HG02571 (cell line): ENCODE measurements around the gene RHOF.

Experiments used
- ATAC-seq: cut with Tn5 transposase; IDR thresholded peaks from one replicate; pipeline ENCODE4 v1.9.1; 2021; ENCODE audit warnings: mild to moderate bottlenecking, moderate library complexity; ENCODE audit not compliant: unreplicated experiment

The RHOF gene, protein sequence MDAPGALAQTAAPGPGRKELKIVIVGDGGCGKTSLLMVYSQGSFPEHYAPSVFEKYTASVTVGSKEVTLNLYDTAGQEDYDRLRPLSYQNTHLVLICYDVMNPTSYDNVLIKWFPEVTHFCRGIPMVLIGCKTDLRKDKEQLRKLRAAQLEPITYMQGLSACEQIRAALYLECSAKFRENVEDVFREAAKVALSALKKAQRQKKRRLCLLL

DNA sequence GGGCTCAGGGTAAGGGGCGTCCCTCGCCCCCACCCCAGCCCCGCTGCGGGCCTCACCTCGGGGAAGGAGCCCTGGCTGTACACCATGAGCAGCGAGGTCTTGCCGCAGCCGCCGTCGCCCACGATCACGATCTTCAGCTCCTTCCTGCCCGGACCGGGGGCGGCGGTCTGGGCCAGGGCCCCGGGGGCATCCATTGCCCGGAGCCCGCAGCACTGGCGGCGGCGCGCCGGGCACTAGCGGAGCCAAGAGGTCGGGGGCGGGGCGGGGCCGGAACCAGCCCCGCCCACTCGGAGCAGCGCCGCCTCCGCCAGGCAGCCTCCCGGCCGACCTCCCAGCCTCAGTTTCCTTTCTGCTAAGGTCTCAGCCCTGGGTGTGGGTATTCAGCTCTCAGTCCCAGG, at the start of gene RHOF:
TSS of gene RHOF (minus strand) at position 249 of the 398 bp plus-strand sequence. CDS start at position 194, 55 bp downstream.
- peak; percentile 16 for ATAC-seq

DNA sequence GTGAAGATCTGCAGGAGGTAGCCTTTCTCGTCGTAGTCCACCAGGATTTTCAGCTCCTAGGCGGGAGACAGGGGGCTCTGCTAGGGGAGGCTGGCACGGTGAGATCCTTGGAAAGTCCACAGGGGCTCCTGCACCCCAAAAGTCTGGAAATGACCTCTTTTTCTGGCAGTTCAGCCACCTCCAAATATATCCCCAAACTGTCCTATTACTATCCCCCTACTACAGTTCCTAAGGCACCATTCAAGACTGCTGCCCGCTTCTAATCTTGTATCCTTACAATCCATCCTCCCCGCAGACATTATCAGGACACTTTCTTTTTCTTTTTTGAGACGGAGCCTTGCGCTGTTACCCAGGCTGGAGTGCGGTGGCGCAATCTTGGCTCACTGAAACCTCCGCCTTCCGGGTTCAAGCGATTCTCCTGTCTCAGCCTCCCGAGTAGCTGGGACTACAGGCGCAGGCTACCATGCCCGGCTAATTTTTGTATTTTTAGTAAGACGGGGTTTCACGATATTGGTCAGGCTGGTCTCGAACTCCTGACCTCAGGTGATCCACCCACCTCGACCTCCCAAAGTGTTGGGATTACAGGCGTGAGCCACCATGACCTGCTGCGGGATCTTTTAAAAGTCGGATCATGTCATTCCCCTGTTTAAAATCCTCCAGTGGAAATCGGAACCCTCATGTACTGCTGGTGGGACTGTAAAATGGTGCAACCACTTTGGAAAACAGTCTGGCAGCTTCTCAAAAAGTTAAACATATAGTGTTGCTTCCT, 46.7 kb upstream of the RHOF start:
- ATAC-seq, result no peak

DNA sequence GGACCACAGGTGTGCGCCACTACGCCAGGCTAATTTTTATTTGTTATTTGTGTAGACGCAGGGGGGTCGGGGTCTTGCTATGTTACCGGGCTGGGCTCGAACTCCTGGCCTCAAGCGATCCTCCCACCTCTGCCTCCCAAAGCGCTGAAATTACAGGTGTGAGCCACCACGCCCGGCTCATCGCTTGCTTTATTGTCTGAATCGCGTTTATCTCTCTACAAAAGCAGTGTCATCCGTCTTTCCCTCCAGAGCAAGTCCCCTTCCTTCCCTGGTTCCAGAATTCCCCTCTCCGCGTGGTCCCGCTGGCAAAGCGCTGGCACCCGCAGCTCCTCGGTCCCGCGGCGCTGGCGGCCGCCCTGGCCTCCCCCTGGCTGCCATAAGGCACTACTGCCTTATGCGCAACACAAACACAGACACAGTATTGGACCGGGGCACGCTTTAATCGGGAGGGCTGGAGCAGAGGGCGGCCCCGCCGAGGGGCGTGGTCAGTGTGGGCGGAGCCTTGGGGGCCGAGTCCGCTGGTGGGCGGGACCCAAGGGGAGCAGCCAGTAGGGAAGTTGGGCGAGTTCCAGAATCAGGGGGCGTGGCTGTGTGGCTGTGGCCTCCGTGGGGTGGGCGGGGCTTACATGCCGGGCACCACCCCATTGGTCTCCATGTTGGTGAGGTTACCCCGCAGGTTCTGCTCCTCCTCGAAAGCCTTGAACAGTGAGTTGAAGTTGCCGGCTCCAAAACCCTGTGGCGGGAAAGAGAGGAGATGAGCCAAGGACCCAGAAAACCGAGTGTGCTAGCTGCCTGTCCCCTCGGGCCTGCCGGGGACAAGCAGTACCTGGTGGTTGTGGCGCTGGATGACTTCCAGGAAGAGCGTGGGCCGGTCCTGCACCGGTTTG, 45.9 kb upstream of the RHOF start:
- peak; percentile 87 for ATAC-seq

DNA sequence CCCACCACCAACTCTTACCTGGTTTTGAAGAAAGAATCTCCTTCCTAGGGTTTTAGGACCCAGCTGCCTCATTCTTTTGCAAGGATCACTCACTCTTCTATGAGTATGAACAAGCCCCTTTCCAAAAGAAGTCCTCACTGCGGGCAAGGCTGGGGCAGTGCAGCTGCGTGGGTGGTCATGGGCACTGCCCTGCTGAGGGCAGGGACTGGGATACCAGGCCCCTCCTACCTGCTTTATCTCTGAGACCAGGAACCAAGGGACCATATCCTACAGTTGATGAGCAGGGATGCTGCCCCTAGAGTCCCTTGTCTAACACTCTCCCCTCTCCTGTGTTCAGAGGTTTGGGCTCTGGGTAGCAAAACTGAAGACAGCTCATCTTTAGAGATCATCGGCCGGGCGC, 44.6 kb upstream of the RHOF start:
- ATAC-seq, result no peak

DNA sequence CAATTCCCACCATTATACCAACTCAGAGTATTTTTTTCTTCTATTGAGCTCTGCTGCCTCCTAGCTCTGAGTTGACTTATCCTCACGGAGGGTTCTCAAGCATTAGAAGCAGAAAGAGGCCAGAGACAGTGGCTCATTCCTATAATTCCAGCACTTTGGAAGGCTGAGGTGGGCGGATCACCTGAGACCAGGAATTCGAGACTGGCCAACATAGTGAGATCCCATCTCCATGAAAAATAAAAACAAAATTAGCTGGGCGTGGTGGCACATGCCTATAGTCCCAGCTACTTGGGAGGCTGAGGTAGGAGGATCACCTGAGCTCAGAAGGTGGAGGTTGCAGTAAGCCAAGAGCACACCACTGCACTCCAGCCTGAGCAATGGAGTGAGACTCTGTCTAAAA, 44.2 kb upstream of the RHOF start:
- no peak for ATAC-seq

DNA sequence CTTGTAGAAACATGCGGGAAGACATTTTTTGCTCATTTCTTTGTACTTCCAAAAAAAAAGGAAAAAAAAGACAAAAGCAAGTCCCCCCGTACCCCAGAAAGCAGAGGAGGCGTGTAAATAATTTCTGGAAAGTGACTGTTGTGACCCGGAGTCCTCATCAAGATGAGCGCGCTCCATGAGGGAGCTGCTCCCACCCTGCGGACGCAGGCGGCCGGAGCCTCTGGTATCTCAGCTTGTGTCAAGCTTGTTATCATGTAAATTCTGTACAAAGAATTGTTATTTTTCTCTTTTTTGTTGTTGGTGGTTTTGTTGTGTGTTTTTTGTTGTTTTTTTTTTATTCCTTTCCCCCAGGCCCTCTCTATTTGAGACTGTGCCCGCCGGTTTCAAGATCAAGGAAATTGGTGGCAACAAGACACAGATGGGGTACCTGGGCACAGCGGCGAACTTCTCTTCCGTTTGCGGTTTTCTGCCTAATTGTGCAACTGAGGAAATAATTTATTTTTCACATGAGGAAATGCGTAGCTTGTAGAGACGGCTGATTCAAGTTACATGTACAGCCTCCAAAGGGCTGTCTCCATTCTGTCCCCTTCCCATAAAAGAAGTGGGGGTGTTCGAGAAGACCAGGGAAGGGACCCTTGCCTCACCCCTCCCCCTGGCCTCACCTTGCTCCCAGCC, 38.2 kb upstream of the RHOF start:
- ATAC-seq, result no peak

DNA sequence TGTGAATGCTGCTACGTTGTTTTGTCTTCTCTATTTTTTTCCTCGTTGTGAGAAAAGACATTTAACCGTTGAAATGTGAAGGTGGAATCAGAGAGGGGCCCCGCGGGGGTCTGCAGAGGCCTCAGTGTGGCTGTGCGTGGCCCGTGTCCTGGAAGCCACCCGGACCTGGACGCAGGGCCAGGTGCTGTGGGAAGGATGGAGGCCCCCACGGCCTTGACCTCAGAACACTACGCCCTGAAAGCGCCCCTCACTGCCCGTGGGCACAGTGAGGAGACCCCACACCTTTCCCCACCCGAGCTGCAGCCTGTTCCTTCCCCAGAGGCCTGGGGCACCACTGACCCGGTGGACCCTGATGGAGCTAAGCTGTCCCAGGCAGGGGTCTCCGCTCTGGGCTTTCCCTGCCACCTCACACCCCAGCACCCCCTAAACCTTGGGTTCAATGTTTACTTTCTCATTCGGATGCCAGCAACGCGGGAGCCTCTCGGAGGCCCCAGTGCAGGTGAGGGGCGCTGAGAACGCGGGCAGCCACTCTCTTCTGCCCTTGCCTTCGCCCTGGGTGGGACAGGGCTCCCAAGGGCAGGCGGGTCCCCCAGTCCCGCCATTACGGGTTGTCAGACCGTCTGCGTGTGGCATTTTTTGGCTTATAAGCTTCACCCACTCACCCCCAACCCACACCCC, 37.2 kb upstream of the RHOF start:
- ATAC-seq, result no peak

DNA sequence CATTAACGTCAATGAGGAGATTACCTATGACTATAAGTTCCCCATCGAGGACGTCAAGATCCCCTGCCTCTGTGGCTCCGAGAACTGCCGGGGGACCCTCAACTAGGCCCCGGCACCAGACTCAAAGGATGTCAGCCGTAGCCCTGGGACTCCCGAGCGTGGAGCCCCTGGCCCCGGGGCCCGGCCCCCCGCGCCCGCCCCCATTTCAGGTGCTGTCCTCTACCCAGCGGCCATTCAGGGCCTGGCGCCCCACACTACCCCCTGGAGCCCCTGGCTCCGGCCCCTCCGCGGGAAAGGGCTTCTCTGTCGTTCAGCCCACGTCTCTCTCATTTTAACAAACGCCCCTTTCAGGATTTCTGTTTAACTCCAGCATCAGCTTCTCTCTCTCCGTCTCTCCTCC, 36.6 kb upstream of the RHOF start:
- no peak for ATAC-seq

DNA sequence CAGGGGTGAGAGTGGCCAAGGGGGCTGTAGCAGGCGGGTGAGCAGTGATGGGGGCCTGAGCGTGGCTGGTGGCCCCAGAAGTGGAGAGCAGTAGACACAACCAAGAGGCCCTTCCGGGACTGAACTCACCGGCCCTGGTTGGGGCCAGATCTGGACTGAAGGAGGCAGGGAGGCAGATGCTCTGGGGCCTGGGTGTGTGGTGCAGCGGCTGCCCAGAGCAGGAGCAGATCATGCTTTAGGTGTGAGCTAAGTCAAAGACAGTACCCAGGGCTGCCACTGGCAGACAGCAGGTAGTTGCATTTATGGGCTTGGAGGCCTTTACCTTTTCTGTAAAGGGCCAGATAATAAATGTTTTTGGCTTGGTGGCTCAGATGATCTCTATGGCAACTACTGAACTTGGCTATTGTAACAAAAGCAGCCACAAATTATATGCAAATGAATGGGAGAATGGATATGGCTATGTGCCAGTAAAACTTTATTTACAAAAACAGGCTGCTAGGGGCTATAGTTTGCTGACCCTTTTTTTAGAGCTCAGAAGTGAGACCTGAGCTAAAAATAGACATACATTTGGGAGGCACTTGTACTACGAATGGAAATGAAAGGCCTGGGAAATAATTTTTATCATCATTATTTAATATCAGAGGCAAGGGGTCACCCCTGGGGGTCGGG, 35.9 kb upstream of the RHOF start:
- ATAC-seq, result no peak

DNA sequence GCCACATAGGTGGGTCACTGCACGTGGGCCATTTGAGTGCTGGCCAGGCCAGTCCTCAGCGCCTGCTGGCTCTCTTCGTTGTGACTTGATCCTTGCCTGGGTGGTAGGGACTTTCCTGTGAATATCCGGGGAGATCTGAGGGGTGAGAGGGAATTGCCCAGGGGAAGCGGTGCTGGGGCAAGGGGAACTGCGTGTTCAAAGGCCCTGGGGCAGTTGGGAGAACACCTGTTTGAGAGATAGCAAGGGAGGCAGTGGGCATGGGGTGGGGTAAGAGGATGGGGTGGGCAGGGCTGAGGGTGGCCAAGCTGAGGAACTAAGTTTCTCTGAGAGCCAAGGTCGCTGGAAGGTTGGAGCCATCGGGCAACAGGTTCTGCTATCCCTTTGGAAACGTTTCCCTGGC, 35.3 kb upstream of the RHOF start:
- no peak for ATAC-seq

DNA sequence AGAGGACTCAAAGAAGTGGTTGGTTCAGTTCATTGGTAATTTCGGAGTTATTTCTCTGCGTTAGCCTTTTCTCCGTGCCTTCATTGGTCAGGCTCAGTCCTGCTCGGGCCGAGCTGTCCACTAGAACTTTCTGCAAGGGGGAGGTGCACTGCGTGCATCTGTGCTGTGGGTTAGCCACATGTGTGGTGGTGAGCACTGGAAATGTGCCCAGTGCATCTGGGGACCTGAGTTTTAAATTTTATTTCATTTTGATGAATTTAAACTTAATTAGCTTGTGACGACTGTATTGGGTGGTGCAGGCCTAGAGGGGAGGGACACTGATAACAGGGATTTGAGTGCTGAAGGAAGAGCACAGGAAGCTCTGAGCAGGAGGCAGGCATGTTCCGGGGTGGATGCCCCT, 34.8 kb upstream of the RHOF start:
- ATAC-seq, result no peak

DNA sequence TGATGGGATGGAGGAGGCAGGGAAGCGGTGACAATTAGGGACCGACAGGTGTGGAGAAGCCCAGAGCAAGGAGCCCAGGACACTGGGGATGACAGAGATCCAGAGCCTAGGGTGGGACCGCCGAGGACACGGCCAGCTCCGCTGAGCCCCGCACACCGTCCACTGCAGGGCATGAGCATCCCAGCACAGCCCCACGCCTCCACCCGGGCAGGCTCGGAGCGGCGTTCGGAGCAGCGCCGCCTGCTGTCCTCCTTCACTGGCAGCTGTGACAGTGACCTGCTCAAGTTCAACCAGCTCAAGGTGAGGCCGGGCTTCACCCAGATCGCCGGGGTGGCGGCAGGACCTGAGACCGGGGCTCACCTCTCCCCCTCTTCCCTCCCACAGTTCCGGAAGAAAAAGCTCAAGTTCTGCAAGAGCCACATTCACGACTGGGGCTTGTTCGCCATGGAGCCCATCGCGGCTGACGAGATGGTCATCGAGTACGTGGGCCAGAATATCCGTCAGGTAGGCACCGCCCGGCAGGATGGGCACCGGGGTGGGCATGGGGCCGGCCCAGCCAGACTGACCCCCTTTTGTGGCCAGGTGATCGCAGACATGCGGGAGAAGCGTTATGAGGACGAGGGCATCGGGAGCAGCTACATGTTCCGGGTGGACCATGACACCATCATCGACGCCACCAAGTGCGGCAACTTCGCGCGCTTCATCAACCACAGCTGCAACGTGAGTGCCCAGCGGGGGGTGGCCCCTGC, 34.0 kb upstream of the RHOF start:
- ATAC-seq, result no peak

DNA sequence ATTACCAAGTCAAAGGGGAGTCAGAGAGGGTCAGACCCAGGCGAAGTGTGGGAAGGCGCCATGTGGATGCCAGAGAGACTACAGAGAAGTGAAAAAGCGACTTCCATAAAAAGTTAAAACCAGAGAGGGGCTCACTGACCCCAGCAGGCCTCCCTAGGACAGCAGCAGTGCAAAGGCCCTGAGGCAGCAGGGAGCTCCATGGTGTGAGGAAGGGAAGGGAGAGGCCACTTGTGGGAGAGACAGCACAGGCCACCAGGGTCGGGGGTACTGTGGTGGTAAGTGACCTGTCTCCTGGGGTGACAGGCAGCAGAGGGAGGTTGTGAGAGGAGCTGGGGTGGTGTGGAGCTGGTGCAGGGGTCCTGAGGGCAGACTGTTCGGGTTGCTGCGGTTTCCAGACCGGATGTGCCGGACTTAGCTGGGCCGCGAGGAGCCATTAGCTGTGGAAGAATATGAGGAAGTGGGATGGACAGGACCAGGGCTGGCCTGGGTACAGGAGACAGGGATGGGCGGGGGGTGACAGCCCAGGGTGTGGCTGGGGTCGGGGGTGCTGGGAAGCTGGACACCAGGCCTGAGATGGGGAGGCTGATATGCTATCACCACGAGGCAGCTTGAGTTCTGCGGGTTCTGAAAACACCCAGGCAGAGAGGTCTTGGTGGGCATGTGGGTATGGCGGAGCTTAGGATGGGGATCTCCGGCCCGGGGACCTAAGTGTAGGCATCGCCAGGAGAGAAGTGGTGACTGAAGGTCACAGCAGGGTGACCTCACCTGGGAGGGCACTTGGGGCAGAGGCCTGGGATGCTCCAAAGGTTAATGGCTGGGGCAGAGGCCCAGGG, 33.0 kb upstream of the RHOF start:
- ATAC-seq, result no peak

DNA sequence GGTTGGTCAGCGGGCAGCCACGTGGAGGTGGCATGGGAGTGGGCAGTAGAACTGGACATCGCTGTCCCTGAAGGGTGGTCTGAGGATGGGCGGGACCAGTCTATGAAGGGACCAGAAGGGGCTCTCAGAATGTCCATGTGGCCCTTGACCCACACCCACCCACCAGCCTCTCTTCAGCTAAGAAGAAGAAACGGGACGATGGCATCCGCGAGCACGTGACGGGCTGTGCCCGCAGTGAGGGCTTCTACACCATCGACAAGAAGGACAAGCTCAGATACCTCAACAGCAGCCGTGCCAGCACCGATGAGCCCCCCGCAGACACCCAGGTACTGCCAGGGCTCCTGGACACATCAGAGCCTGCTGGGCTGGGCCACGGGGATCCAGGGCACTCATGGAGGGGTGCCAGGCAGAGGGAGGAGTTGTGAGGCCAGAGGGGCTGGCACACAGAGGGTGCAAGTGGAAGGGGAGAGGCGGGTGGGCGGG, 31.6 kb upstream of the RHOF start:
- no peak for ATAC-seq

DNA sequence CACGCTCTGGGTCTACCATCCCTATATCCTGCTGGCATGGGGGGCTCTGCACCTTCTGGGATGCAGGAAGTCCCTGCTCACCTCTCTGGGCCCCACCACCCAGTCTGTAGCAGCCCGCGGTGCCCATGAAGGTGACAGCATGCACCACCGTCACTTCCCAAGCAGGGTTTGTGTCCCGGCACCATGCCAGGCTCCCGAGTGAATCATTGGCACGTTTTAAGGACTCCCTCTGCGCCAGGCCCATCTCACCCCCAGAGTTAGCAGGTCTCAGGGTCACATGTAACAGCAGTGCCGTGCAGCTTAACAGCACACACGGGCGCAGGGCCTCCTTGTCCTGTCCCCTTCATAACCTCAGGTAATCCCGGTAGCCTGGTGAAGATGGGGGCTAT, 30.2 kb upstream of the RHOF start:
- no peak for ATAC-seq

DNA sequence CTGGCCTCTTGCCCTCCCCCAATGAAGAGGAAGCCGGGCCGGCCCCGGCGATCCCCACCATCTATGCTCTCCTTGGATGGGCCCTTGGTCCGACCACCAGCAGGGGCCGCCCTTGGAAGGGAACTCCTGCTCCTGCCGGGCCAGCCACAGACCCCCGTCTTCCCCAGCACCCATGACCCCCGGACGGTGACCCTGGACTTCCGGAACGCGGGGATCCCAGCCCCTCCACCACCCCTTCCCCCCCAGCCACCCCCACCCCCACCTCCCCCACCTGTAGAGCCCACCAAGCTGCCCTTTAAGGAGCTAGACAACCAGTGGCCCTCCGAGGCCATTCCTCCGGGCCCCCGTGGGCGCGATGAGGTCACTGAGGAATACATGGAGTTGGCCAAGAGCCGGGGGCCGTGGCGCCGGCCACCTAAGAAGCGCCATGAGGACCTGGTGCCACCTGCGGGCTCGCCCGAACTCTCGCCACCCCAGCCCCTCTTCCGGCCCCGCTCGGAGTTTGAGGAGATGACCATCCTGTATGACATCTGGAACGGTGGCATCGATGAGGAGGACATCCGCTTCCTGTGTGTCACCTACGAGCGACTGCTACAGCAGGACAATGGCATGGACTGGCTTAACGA, 29.7 kb upstream of the RHOF start:
- ATAC-seq, result no peak

DNA sequence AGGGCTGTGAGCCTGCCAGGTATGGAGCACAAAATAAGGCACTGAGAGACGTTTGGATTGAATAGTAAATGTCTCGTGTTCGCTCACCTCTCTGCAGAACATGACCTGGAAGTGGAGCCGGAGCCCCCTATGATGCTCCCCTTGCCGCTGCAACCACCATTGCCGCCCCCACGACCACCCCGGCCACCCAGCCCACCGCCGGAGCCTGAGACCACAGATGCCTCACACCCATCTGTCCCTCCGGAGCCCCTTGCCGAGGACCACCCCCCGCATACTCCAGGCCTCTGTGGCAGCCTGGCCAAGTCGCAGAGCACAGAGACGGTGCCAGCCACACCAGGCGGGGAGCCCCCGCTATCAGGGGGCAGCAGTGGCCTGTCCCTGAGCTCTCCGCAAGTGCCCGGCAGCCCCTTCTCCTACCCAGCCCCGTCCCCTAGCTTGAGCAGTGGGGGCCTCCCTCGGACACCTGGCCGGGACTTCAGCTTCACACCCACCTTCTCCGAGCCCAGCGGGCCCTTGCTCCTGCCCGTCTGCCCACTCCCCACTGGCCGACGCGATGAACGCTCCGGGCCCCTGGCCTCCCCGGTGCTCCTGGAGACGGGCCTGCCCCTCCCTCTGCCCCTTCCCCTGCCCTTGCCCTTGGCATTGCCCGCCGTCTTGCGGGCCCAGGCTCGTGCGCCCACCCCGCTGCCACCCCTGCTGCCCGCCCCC, 29.1 kb upstream of the RHOF start:
- no peak for ATAC-seq
